OCI-LY1 (cell line): ENCODE measurements around the gene KRT3.

Source experiments
- H2AFZ ChIP-seq: fragments of 200-600 bp; sonication (generic), shearing (Covaris generic); 2 replicates; pipeline ENCODE4 v1.6.0; 2014; ENCODE audit warnings: antibody characterized with exemption, mild to moderate bottlenecking, low read length
- H3F3A ChIP-seq: fragments of 200-600 bp; sonication (generic), shearing (Covaris generic); 2 replicates; pipeline ENCODE4 v1.6.0; 2014; ENCODE audit warnings: mild to moderate bottlenecking, antibody characterized with exemption, low read length, moderate library complexity; ENCODE audit not compliant: insufficient read depth
- H3K27ac ChIP-seq: fragments of 200-600 bp; sonication (generic); 2 replicates; pipeline ENCODE4 v1.5.1; 2014; ENCODE audit warnings: low read length, mixed run types, mild to moderate bottlenecking, low read depth; ENCODE audit not compliant: poor library complexity, severe bottlenecking
- H3K27me3 ChIP-seq: fragments of 200-600 bp; sonication (generic); 2 replicates; pipeline ENCODE4 v1.6.0; 2014; ENCODE audit warnings: antibody characterized with exemption, mild to moderate bottlenecking, low read length, moderate library complexity; ENCODE audit not compliant: insufficient read depth
- H3K36me3 ChIP-seq: fragments of 200-600 bp; sonication (generic); 2 replicates; pipeline ENCODE4 v1.6.1; 2014; ENCODE audit warnings: mild to moderate bottlenecking, antibody characterized with exemption, low read length, moderate library complexity, mixed read lengths; ENCODE audit not compliant: insufficient read depth
- H3K4me1 ChIP-seq: fragments of 200-600 bp; sonication (generic); 2 replicates; pipeline ENCODE4 v1.5.1; 2014; ENCODE audit warnings: mild to moderate bottlenecking, low read length, moderate library complexity; ENCODE audit not compliant: insufficient read depth, severe bottlenecking
- H3K4me2 ChIP-seq: fragments of 200-600 bp; sonication (generic), shearing (Covaris generic); 2 replicates; pipeline ENCODE4 v1.6.1; 2014; ENCODE audit warnings: low read length
- H3K4me3 ChIP-seq: fragments of 200-600 bp; sonication (generic); 2 replicates; pipeline ENCODE4 v1.5.1; 2014; ENCODE audit warnings: low read length, low read depth, mild to moderate bottlenecking, mixed read lengths; ENCODE audit not compliant: poor library complexity, severe bottlenecking
- H3K79me2 ChIP-seq: fragments of 200-600 bp; shearing (Covaris generic); 2 replicates; pipeline ENCODE4 v1.6.1; 2016; ENCODE audit warnings: mixed run types, low read length, mixed read lengths; ENCODE audit not compliant: insufficient read depth
- H3K9ac ChIP-seq: fragments of 200-600 bp; sonication (generic), shearing (Covaris generic); 2 replicates; pipeline ENCODE4 v1.6.1; 2014; ENCODE audit warnings: mild to moderate bottlenecking, low read length, mixed read lengths
- H3K9me2 ChIP-seq: fragments of 200-600 bp; sonication (generic), shearing (Covaris generic); 2 replicates; pipeline ENCODE4 v1.6.1; 2014; ENCODE audit warnings: low read depth, mild to moderate bottlenecking, low read length, mixed read lengths
- H3K9me3 ChIP-seq: fragments of 200-600 bp; shearing (Covaris generic); 2 replicates; pipeline ENCODE4 v1.6.1; 2014; ENCODE audit warnings: low read length, mixed read lengths
- H4K20me1 ChIP-seq: fragments of 200-600 bp; sonication (generic), shearing (Covaris generic); 2 replicates; pipeline ENCODE4 v1.6.0; 2016; ENCODE audit warnings: mild to moderate bottlenecking, low read length; ENCODE audit not compliant: insufficient read depth
- EZH2 ChIP-seq: fragments of 200-600 bp; sonication (generic), shearing (Covaris generic); IDR thresholded peaks from 2 replicates; pipeline ENCODE4 v1.8.0; 2017; ENCODE audit warnings: borderline replicate concordance, mixed run types, mild to moderate bottlenecking, antibody characterized with exemption, low read length, moderate library complexity, mixed read lengths
- TF ChIP-seq, protein P1 (sequence below): fragments of 200-600 bp; sonication (generic), shearing (Covaris generic); IDR thresholded peaks from 2 replicates; pipeline ENCODE4 v1.5.1; 2017; ENCODE audit warnings: mild to moderate bottlenecking, antibody characterized with exemption, low read length, moderate library complexity, mixed read lengths

The KRT3 gene

DNA sequence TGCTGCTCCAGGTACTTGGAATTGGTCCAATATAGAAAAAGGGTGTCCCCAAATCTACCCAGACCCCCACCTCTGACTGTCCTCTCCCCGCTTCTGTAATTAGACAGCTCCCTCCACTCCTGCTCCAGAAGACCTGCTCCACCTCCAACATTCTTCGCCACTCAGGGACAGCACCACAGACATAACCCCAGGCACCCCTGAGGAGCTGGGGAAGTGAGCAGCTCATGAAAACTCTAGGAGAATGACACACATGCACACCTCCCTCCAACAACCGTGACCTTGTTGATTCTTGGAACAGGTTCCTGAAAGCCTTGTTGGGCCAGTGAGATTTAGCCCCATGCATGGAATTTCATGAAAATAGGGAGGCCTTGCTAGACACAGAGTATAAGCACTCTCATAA, 9.8 kb upstream of the KRT3 start:
- Histone ChIP-seq H3K4me3 (no peak overlapping the region), H4K20me1 (no peaks in the 10 kb centered on the region), H3F3A (no peaks in the 10 kb centered on the region), H3K9me2 (no peaks in the 10 kb centered on the region), H3K4me2 (no peak overlapping the region), H3K79me2 (no peaks in the 10 kb centered on the region), H3K36me3 (no peaks in the 10 kb centered on the region), H3K27ac (no peak overlapping the region), H3K4me1 (no peaks in the 10 kb centered on the region), H2AFZ (no peak overlapping the region), H3K9ac (no peak overlapping the region), H3K27me3 (peaks cover 3% of the 10 kb centered on the region; the same call in 1 of the 2 replicates), H3K9me3 (no peaks in the 10 kb centered on the region)
- TF ChIP-seq EZH2 = no peak
- TF ChIP-seq, protein P1, sequence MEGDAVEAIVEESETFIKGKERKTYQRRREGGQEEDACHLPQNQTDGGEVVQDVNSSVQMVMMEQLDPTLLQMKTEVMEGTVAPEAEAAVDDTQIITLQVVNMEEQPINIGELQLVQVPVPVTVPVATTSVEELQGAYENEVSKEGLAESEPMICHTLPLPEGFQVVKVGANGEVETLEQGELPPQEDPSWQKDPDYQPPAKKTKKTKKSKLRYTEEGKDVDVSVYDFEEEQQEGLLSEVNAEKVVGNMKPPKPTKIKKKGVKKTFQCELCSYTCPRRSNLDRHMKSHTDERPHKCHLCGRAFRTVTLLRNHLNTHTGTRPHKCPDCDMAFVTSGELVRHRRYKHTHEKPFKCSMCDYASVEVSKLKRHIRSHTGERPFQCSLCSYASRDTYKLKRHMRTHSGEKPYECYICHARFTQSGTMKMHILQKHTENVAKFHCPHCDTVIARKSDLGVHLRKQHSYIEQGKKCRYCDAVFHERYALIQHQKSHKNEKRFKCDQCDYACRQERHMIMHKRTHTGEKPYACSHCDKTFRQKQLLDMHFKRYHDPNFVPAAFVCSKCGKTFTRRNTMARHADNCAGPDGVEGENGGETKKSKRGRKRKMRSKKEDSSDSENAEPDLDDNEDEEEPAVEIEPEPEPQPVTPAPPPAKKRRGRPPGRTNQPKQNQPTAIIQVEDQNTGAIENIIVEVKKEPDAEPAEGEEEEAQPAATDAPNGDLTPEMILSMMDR = no peak

- no peak overlapping the region for H3K27ac ChIP-seq
- no peaks in the 10 kb centered on the region for H4K20me1 ChIP-seq
- H3K9ac ChIP-seq = no peak overlapping the region
- H3K9me3 ChIP-seq = no peaks in the 10 kb centered on the region
- H2AFZ ChIP-seq = no peak overlapping the region
- H3K9me2 ChIP-seq = no peaks in the 10 kb centered on the region
- H3K4me2 ChIP-seq = no peak overlapping the region
- H3K36me3 ChIP-seq = no peaks in the 10 kb centered on the region
- TF ChIP-seq, protein P1 = no peak
- no peak for TF ChIP-seq EZH2
- H3K27me3 ChIP-seq = peaks cover 3% of the 10 kb centered on the region; the same call in 1 of the 2 replicates
- H3K79me2 ChIP-seq = no peaks in the 10 kb centered on the region
- H3F3A ChIP-seq = no peaks in the 10 kb centered on the region
- H3K4me1 ChIP-seq = no peaks in the 10 kb centered on the region
- no peak overlapping the region for H3K4me3 ChIP-seq
These were observed 9.1 kb upstream of the KRT3 start for GRCh38 chr12:52805000-52805399.

DNA sequence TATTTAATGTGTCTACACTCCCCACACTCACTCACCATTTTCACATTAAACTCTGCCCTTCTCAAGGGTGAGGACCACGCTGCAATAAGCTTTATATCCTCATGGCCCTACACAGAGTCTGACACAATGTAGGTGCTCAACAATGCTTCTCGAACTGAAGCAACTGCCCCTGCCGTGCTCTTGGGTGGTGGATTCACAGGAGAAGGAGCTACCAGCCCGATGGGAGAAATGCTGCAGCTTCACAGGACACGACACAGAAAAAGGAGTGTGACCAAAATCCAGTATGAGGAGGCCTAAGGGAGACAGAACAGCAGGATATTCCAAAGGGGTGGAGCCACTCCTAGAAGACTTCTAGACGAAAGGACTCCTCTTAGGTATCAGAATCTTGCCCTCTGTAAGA, 6.5 kb upstream of the KRT3 start:
- H3F3A ChIP-seq = no peaks in the 10 kb centered on the region
- H2AFZ ChIP-seq = no peak overlapping the region
- no peak overlapping the region for H3K27ac ChIP-seq
- no peaks in the 10 kb centered on the region for H3K4me1 ChIP-seq
- H4K20me1 ChIP-seq = no peaks in the 10 kb centered on the region
- no peak overlapping the region for H3K9ac ChIP-seq
- no peaks in the 10 kb centered on the region for H3K9me3 ChIP-seq
- peaks cover 5% of the 10 kb centered on the region; the same call in 1 of the 2 replicates for H3K27me3 ChIP-seq
- H3K9me2 ChIP-seq = no peaks in the 10 kb centered on the region
- no peak overlapping the region for H3K4me3 ChIP-seq
- no peaks in the 10 kb centered on the region for H3K79me2 ChIP-seq
- H3K4me2 ChIP-seq = no peak overlapping the region
- no peaks in the 10 kb centered on the region for H3K36me3 ChIP-seq
- no peak for TF ChIP-seq EZH2
- TF ChIP-seq, protein P1 = no peak
